Measurements from ENCODE around the gene DXO. TPM values are rescaled to one million over a fixed set of nuclear protein-coding genes. Genes with fewer than 3 reads are reported as not detected.

Gene DXO
- total RNA-seq, 1 donor from 2014 or later: 28.1 TPM

GRCh38 chr6:31966506-31966905 lies 5.4 kb downstream of the DXO start:
- DNase-seq (ENCODE audit: low read depth): no peak
- Histone ChIP-seq H3K4me3 (ENCODE audit: low read depth, low read length) (no peak overlapping the region), H3K27me3 (ENCODE audit: control insufficient read depth, insufficient read depth, low read length) (no peaks in the 10 kb centered on the region), H3K36me3 (ENCODE audit: control insufficient read depth, insufficient read depth, low read length) (peaks cover 4% of the 10 kb centered on the region)
- TF ChIP-seq CTCF (IDR thresholded peaks at IDR 0.05; ENCODE audit: insufficient read depth, low read length, poor library complexity, severe bottlenecking): no peak

GRCh38 chr6:31965700-31966099 lies 6.2 kb downstream of the DXO start:
- H3K27me3 ChIP-seq (ENCODE audit: control insufficient read depth, insufficient read depth, low read length): no peaks in the 10 kb centered on the region
- H3K4me3 ChIP-seq (ENCODE audit: low read depth, low read length): no peak overlapping the region
- H3K36me3 ChIP-seq (ENCODE audit: control insufficient read depth, insufficient read depth, low read length): peaks cover 4% of the 10 kb centered on the region
- no peak for TF ChIP-seq CTCF (IDR thresholded peaks at IDR 0.05; ENCODE audit: insufficient read depth, low read length, poor library complexity, severe bottlenecking)
- DNase-seq (ENCODE audit: low read depth): no peak

DNA sequence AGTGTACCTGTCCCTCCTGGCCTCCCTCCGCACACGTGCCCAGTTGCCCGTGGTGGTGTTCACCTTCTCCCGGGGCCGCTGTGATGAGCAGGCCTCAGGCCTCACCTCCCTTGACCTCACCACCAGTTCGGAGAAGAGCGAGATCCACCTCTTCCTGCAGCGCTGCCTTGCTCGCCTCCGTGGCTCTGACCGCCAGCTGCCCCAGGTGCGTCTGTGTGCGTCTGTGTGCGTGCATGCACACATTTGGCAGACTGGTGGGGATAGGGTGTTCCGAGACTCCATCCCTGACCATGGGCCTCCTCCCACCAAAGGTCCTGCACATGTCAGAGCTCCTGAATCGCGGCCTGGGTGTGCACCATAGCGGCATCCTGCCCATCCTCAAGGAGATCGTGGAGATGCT lies 8.0 kb downstream of the DXO start:
- TF ChIP-seq CTCF (IDR thresholded peaks at IDR 0.05; ENCODE audit: insufficient read depth, low read length, poor library complexity, severe bottlenecking): no peak
- no peak for DNase-seq (ENCODE audit: low read depth)
- H3K27me3 ChIP-seq (ENCODE audit: control insufficient read depth, insufficient read depth, low read length): no peaks in the 10 kb centered on the region
- peaks cover 3% of the 10 kb centered on the region for H3K36me3 ChIP-seq (ENCODE audit: control insufficient read depth, insufficient read depth, low read length)
- no peak overlapping the region for H3K4me3 ChIP-seq (ENCODE audit: low read depth, low read length)

- DNase-seq (ENCODE audit: low read depth): no peak
- Histone ChIP-seq H3K4me3 (ENCODE audit: low read depth, low read length) (no peak overlapping the region), H3K36me3 (ENCODE audit: control insufficient read depth, insufficient read depth, low read length) (peaks cover 3% of the 10 kb centered on the region), H3K27me3 (ENCODE audit: control insufficient read depth, insufficient read depth, low read length) (no peaks in the 10 kb centered on the region)
- no peak for TF ChIP-seq CTCF (IDR thresholded peaks at IDR 0.05; ENCODE audit: insufficient read depth, low read length, poor library complexity, severe bottlenecking)
These were observed 10.3 kb downstream of the DXO start for GRCh38 chr6:31961616-31962015.

- Histone ChIP-seq H3K36me3 (ENCODE audit: control insufficient read depth, insufficient read depth, low read length) (peaks cover 3% of the 10 kb centered on the region), H3K27me3 (ENCODE audit: control insufficient read depth, insufficient read depth, low read length) (no peaks in the 10 kb centered on the region), H3K4me3 (ENCODE audit: low read depth, low read length) (peak within 1 kb of the TSS; percentile 94)
- no peak for TF ChIP-seq CTCF (IDR thresholded peaks at IDR 0.05; ENCODE audit: insufficient read depth, low read length, poor library complexity, severe bottlenecking)
- DNase-seq (ENCODE audit: low read depth): peak; percentile 94
These were observed 12.9 kb downstream of the DXO start, which contains the start of the genes NELFE and SKIC2 for GRCh38 chr6:31958741-31959739. Gene NELFE (minus strand): TSS chr6:31958971. CDS start chr6:31958446, 525 bp downstream. Gene SKIC2 (plus strand): TSS chr6:31959175. CDS start chr6:31959193, 18 bp downstream.
